HUES64 (cell line): ENCODE measurements around the gene DTX3.
"Not testable (repeated sequence)": the region's sequence is repeated elsewhere in the genome, so short reads cannot be mapped to it uniquely, and the experiment has no call there.

Source experiments
- H3K27ac ChIP-seq: 2 replicates; pipeline ENCODE4 v1.7.0; 2013; ENCODE audit warnings: low read depth, low read length, inconsistent platforms
- H3K27me3 ChIP-seq: 2 replicates; pipeline ENCODE4 v1.6.1; 2013; ENCODE audit warnings: mild to moderate bottlenecking, low read length; ENCODE audit not compliant: insufficient read depth
- H3K36me3 ChIP-seq: 2 replicates; pipeline ENCODE4 v1.6.1; 2013; ENCODE audit warnings: mild to moderate bottlenecking, low read length; ENCODE audit not compliant: insufficient read depth
- H3K4me1 ChIP-seq: 2 replicates; pipeline ENCODE4 v1.6.1; 2013; ENCODE audit warnings: mild to moderate bottlenecking, low read length, moderate library complexity; ENCODE audit not compliant: insufficient read depth
- H3K4me3 ChIP-seq: 2 replicates; pipeline ENCODE4 v1.5.1; 2013; ENCODE audit warnings: mild to moderate bottlenecking, low read length, moderate library complexity
- H3K9ac ChIP-seq: 2 replicates; pipeline ENCODE4 v1.6.1; 2013; ENCODE audit warnings: mild to moderate bottlenecking, low read depth, low read length
- H3K9me3 ChIP-seq: 2 replicates; pipeline ENCODE4 v1.6.1; 2013; ENCODE audit warnings: low read depth, low read length; ENCODE audit not compliant: insufficient read depth
- WGBS: fragments of 150-250, 120-280 bp; methylation state at CpG from one replicate; pipeline ENCODE4 v1.1.7; 2013; ENCODE audit warnings: missing lambda C conversion rate; 5-methylcytosine and 5-hydroxymethylcytosine counted together

DTX3 gene

DNA sequence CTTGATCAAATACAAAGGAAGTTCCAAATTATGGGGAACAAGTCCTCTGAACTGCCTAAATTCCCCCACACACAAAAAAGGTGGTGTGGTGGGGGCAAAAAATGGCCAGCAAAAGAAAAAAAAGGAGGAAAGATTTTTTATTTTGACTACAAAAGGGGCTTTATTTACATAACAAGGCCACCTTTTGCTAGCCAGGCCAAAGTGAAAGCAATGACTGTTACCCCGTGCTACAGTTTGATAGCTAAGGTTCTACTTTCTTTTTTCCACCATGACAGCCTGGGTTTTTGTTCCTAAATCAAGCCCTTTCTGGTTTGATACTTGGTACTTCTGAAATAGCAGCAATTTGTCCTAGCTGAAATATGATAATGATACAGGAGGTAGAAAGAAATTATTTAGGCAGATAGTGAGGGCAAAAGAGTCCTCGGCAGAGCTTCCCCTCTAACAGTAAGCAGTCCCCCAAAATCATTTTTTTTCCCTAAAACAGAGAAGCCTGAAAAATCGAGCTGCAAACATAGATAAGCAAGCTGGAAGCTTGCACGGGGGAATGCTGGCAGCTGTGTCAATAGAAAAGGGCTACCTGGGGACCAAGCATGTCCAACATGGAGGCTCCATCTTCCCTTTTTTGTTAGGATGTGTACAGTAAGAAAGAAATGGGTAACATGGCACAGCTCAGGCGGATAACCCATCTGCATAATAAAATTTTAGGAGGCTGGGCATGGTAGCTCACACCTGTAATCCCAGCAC is 37.2 kb downstream of the DTX3 start:
- no peak overlapping the region for H3K27ac ChIP-seq
- WGBS = 75% methylated on average over 5 of the region's 5 CpGs

DNA sequence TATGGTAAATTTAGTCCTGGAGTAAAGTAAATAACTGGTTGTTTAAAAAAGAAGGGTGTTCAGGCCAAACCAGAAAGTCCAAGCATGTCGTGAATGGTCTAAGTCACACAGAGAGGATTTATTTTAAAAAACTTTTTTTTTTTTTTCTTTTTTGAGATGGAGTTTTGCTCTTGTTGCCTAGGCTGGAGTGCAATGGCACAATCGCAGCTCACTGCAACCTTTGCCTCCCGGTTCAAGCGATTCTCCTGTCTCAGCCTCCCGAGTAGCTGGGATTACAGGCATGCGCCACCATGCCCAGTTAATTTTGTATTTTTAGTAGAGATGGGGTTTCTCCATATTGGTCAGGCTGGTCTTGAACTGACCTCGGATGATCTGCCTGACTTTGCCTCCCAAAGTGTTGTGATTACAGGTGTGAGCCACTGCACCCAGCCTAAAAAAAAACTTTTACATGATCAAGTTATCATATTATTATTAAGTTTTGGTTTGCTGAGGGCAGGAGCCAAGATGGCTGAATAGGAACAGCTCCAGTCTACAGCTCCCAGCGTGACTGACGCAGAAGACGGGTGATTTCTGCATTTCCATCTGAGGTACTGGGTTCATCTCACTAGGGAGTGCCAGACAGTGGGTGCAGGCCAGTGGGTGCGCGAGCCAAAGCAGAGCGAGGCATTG is 41.5 kb downstream of the DTX3 start:
- H3K36me3 ChIP-seq, H3K9ac ChIP-seq, H3K27me3 ChIP-seq, H3K27ac ChIP-seq, H3K4me1 ChIP-seq, H3K4me3 ChIP-seq: not testable (repeated sequence)
- WGBS = 71% methylated on average over 13 of the region's 13 CpGs
- peaks cover 37% of the 10 kb centered on the region for H3K9me3 ChIP-seq

More for the DNA sequence above, 37.2 kb downstream of the DTX3 start:
- H3K4me3 ChIP-seq = no peak overlapping the region
- peaks cover 37% of the 10 kb centered on the region for H3K9me3 ChIP-seq
- peaks cover 11% of the 10 kb centered on the region; the same call in 1 of the 2 replicates for H3K4me1 ChIP-seq
- no peaks in the 10 kb centered on the region for H3K27me3 ChIP-seq
- no peak overlapping the region for H3K9ac ChIP-seq
- no peaks in the 10 kb centered on the region for H3K36me3 ChIP-seq

DNA sequence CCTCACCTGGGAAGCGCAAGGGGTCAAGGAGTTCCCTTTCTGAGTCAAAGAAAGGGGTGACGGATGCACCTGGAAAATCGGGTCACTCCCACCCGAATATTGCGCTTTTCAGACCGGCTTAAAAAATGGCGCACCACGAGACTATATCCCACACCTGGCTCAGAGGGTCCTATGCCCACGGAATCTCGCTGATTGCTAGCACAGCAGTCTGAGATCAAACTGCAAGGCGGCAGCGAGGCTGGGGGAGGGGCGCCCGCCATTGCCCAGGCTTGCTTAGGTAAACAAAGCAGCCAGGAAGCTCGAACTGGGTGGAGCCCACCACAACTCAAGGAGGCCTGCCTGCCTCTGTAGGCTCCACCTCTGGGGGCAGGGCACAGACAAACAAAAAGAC is 42.0 kb downstream of the DTX3 start:
- WGBS = 60% methylated on average over 1 of the region's 15 CpGs
- not testable (repeated sequence) for H3K27me3 ChIP-seq, H3K27ac ChIP-seq, H3K4me1 ChIP-seq, H3K36me3 ChIP-seq, H3K9ac ChIP-seq, H3K4me3 ChIP-seq
- H3K9me3 ChIP-seq = peaks cover 37% of the 10 kb centered on the region

GRCh38 chr12:57654042-57654441 is 49.4 kb downstream of the DTX3 start:
- Histone ChIP-seq H3K27me3 (no peaks in the 10 kb centered on the region), H3K27ac (no peak overlapping the region), H3K9me3 (peaks cover 24% of the 10 kb centered on the region), H3K36me3 (no peaks in the 10 kb centered on the region), H3K4me1 (no peaks in the 10 kb centered on the region), H3K4me3 (no peak overlapping the region), H3K9ac (no peak overlapping the region)
- WGBS = 67% methylated on average over 3 of the region's 3 CpGs

- no peak overlapping the region for H3K9ac ChIP-seq
- H3K9me3 ChIP-seq = peaks cover 37% of the 10 kb centered on the region
- H3K27ac ChIP-seq = no peak overlapping the region
- no peaks in the 10 kb centered on the region for H3K36me3 ChIP-seq
- H3K27me3 ChIP-seq = no peaks in the 10 kb centered on the region
- WGBS = 84% methylated on average over 23 of the region's 23 CpGs
- H3K4me3 ChIP-seq = no peak overlapping the region
- H3K4me1 ChIP-seq = no peaks in the 10 kb centered on the region
Measured at GRCh38 chr12:57655541-57656240, 51.1 kb downstream of the DTX3 start.

GRCh38 chr12:57656408-57656807 is 51.8 kb downstream of the DTX3 start:
- not testable (repeated sequence) for H3K27ac ChIP-seq, H3K27me3 ChIP-seq, H3K4me1 ChIP-seq, H3K4me3 ChIP-seq, H3K36me3 ChIP-seq, H3K9ac ChIP-seq
- peaks cover 44% of the 10 kb centered on the region for H3K9me3 ChIP-seq
- WGBS = 87% methylated on average over 4 of the region's 4 CpGs

- H3K9me3 ChIP-seq = peaks cover 54% of the 10 kb centered on the region
- 67% methylated on average over 3 of the region's 3 CpGs for WGBS
- H3K27me3 ChIP-seq = no peaks in the 10 kb centered on the region
- no peaks in the 10 kb centered on the region for H3K36me3 ChIP-seq
- H3K27ac ChIP-seq = no peak overlapping the region
- no peaks in the 10 kb centered on the region for H3K4me1 ChIP-seq
- H3K9ac ChIP-seq = no peak overlapping the region
- H3K4me3 ChIP-seq = no peak overlapping the region
Measured at GRCh38 chr12:57657744-57658143, 53.1 kb downstream of the DTX3 start.

DNA sequence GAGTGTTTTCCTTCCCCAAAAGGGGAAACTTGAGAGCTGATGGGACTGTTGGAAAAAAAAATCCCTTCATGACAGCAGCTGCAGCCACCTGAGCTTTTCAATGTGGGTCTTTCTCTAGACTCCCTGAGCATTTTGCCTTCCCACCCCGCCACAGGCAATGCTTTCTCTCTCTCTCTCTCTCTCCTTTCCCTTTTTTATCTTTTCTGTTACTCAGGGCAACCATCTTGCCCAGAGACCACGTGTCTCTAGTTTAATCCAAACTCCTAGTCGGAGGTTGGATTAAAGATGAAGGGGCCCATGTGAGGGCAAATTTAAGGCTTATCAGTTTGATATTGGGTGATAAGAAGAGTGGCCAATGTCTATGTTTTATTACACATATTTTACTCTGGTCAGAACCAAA is 54.3 kb downstream of the DTX3 start:
- WGBS = 56% methylated on average over 3 of the region's 3 CpGs
- no peak overlapping the region for H3K9ac ChIP-seq
- H3K36me3 ChIP-seq = no peaks in the 10 kb centered on the region
- H3K4me1 ChIP-seq = no peaks in the 10 kb centered on the region
- H3K27me3 ChIP-seq = no peaks in the 10 kb centered on the region
- H3K27ac ChIP-seq = no peak overlapping the region
- H3K4me3 ChIP-seq = no peak overlapping the region
- peaks cover 54% of the 10 kb centered on the region for H3K9me3 ChIP-seq
